ENCODE data around the gene PEBP1. TPM values are rescaled to one million over a fixed set of nuclear protein-coding genes. Genes with fewer than 3 reads are reported as not detected.

Gene PEBP1
- 180 and 185 TPM in 2 replicates for total RNA-seq

GRCh38 chr12:118135788-118136558, at the start of gene PEBP1:
Gene PEBP1 (plus strand): TSS chr12:118136124. CDS start chr12:118136210, 86 bp downstream.
- Histone ChIP-seq H3K4me3 (ENCODE audit: insufficient read depth, low read length) (peak within 1 kb of the TSS; percentile 96), H3K27ac (ENCODE audit: low read depth, low read length) (peak within 1 kb of the TSS; percentile 76), H3K9me3 (ENCODE audit: low read depth, low read length) (no peaks in the 10 kb centered on the region), H3K79me2 (ENCODE audit: insufficient read depth, low read length) (peaks cover 40% of the 10 kb centered on the region), H3K27me3 (ENCODE audit: insufficient read depth, low read length) (no peaks in the 10 kb centered on the region), H4K20me1 (ENCODE audit: insufficient read depth, low read length) (peaks cover 4% of the 10 kb centered on the region), H3K36me3 (ENCODE audit: insufficient read depth, low read length) (peaks cover 22% of the 10 kb centered on the region), H3K4me1 (ENCODE audit: insufficient read depth, low read length) (peaks cover 5% of the 10 kb centered on the region), H3K4me2 (ENCODE audit: insufficient read depth, low read length) (peak within 1 kb of the TSS; percentile 75), H2AFZ (ENCODE audit: low read length) (peak within 1 kb of the TSS; percentile 89)
- peak; percentile 99 for DNase-seq (ENCODE audit: insufficient read length, low spot score, missing footprints)
- no peak for TF ChIP-seq CTCF (IDR thresholded peaks at IDR 0.05; ENCODE audit: extremely low read depth, low read depth, low read length)

- Histone ChIP-seq H3K9me3 (ENCODE audit: low read depth, low read length) (no peaks in the 10 kb centered on the region), H3K4me2 (ENCODE audit: insufficient read depth, low read length) (no peak overlapping the region), H3K36me3 (ENCODE audit: insufficient read depth, low read length) (no peaks in the 10 kb centered on the region), H4K20me1 (ENCODE audit: insufficient read depth, low read length) (no peaks in the 10 kb centered on the region), H3K79me2 (ENCODE audit: insufficient read depth, low read length) (no peaks in the 10 kb centered on the region), H3K27ac (ENCODE audit: low read depth, low read length) (no peak overlapping the region), H3K27me3 (ENCODE audit: insufficient read depth, low read length) (no peaks in the 10 kb centered on the region), H3K4me3 (ENCODE audit: insufficient read depth, low read length) (no peak overlapping the region), H3K4me1 (ENCODE audit: insufficient read depth, low read length) (no peaks in the 10 kb centered on the region), H2AFZ (ENCODE audit: low read length) (no peak overlapping the region)
- no peak for TF ChIP-seq CTCF (IDR thresholded peaks at IDR 0.05; ENCODE audit: extremely low read depth, low read depth, low read length)
- DNase-seq (ENCODE audit: insufficient read length, low spot score, missing footprints): no peak
Measured at GRCh38 chr12:118089782-118090181, 46.1 kb upstream of the PEBP1 start.

- no peaks in the 10 kb centered on the region for H3K27me3 ChIP-seq (ENCODE audit: insufficient read depth, low read length)
- H3K79me2 ChIP-seq (ENCODE audit: insufficient read depth, low read length): no peaks in the 10 kb centered on the region
- no peak overlapping the region for H3K27ac ChIP-seq (ENCODE audit: low read depth, low read length)
- no peaks in the 10 kb centered on the region for H3K4me1 ChIP-seq (ENCODE audit: insufficient read depth, low read length)
- no peaks in the 10 kb centered on the region for H3K9me3 ChIP-seq (ENCODE audit: low read depth, low read length)
- no peak overlapping the region for H3K4me3 ChIP-seq (ENCODE audit: insufficient read depth, low read length)
- TF ChIP-seq CTCF (IDR thresholded peaks at IDR 0.05; ENCODE audit: extremely low read depth, low read depth, low read length): no peak
- DNase-seq (ENCODE audit: insufficient read length, low spot score, missing footprints): no peak
- no peaks in the 10 kb centered on the region for H3K36me3 ChIP-seq (ENCODE audit: insufficient read depth, low read length)
- no peaks in the 10 kb centered on the region for H4K20me1 ChIP-seq (ENCODE audit: insufficient read depth, low read length)
- no peak overlapping the region for H3K4me2 ChIP-seq (ENCODE audit: insufficient read depth, low read length)
- H2AFZ ChIP-seq (ENCODE audit: low read length): no peak overlapping the region
Measured at GRCh38 chr12:118094039-118094438, 41.9 kb upstream of the PEBP1 start.

- no peak overlapping the region for H3K27ac ChIP-seq (ENCODE audit: low read depth, low read length)
- TF ChIP-seq CTCF (IDR thresholded peaks at IDR 0.05; ENCODE audit: extremely low read depth, low read depth, low read length): no peak
- H2AFZ ChIP-seq (ENCODE audit: low read length): no peak overlapping the region
- no peak overlapping the region for H3K4me2 ChIP-seq (ENCODE audit: insufficient read depth, low read length)
- peaks cover 7% of the 10 kb centered on the region for H3K4me1 ChIP-seq (ENCODE audit: insufficient read depth, low read length)
- no peak overlapping the region for H3K4me3 ChIP-seq (ENCODE audit: insufficient read depth, low read length)
- no peaks in the 10 kb centered on the region for H3K79me2 ChIP-seq (ENCODE audit: insufficient read depth, low read length)
- no peaks in the 10 kb centered on the region for H3K9me3 ChIP-seq (ENCODE audit: low read depth, low read length)
- H4K20me1 ChIP-seq (ENCODE audit: insufficient read depth, low read length): no peaks in the 10 kb centered on the region
- H3K36me3 ChIP-seq (ENCODE audit: insufficient read depth, low read length): no peaks in the 10 kb centered on the region
- peak; percentile 59 for DNase-seq (ENCODE audit: insufficient read length, low spot score, missing footprints)
- H3K27me3 ChIP-seq (ENCODE audit: insufficient read depth, low read length): no peaks in the 10 kb centered on the region
Measured at GRCh38 chr12:118098401-118098800, 37.5 kb upstream of the PEBP1 start.
